T-helper 1 cell (primary cell): ENCODE results near the gene HFM1.

ENCODE experiments used
- DNase-seq, 5 donors: peaks; one replicate each; pipeline ENCODE4 v3.0.0-alpha.2; 2012 to 2020

HFM1 gene

GRCh38 chr1:91244737-91245136 is 159.9 kb downstream of the HFM1 start:
- DNase-seq: no peak

GRCh38 chr1:91243171-91243570 is 161.5 kb downstream of the HFM1 start:
- DNase-seq: no peak

GRCh38 chr1:91234181-91234580 is 170.5 kb downstream of the HFM1 start:
- no peak for DNase-seq

GRCh38 chr1:91226741-91227140 is 177.9 kb downstream of the HFM1 start:
- no peak for DNase-seq

- DNase-seq: no peak
These were observed 179.8 kb downstream of the HFM1 start for GRCh38 chr1:91224878-91225277.

- no peak for DNase-seq
These were observed 183.6 kb downstream of the HFM1 start for GRCh38 chr1:91221017-91221416.

- no peak for DNase-seq
These were observed 186.7 kb downstream of the HFM1 start for GRCh38 chr1:91217911-91218310.
